Measurements from ENCODE around the gene NUDT5. TPM values are rescaled to one million over a fixed set of nuclear protein-coding genes. Genes with fewer than 3 reads are reported as not detected.

The NUDT5 gene
- total RNA-seq, 2 donors from 2014 or later = 10.8 to 12.8 TPM

GRCh38 chr10:12160664-12161063 lies 35.0 kb downstream of the NUDT5 start:
- Histone ChIP-seq H3K4me3 (no peak overlapping the region), H3K27ac (no peak overlapping the region), H3K27me3 (no peaks in the 10 kb centered on the region), H3K4me1 (no peaks in the 10 kb centered on the region), H3K36me3 (peaks cover 48% of the 10 kb centered on the region), H3K9me3 (no peaks in the 10 kb centered on the region)
- no peak for TF ChIP-seq CTCF (IDR thresholded peaks at IDR 0.05)
- no peak for DNase-seq (ENCODE audit: low spot score)

GRCh38 chr10:12158111-12158510 lies 37.6 kb downstream of the NUDT5 start:
- no peaks in the 10 kb centered on the region for H3K4me1 ChIP-seq
- H3K36me3 ChIP-seq = peaks cover 41% of the 10 kb centered on the region
- TF ChIP-seq CTCF (IDR thresholded peaks at IDR 0.05) = no peak
- DNase-seq (ENCODE audit: low spot score) = no peak
- no peak overlapping the region for H3K4me3 ChIP-seq
- no peak overlapping the region for H3K27ac ChIP-seq
- no peaks in the 10 kb centered on the region for H3K27me3 ChIP-seq
- no peaks in the 10 kb centered on the region for H3K9me3 ChIP-seq

- TF ChIP-seq CTCF (IDR thresholded peaks at IDR 0.05) = no peak
- Histone ChIP-seq H3K27ac (no peak overlapping the region), H3K4me3 (no peak overlapping the region), H3K9me3 (no peaks in the 10 kb centered on the region), H3K36me3 (peaks cover 36% of the 10 kb centered on the region), H3K4me1 (no peaks in the 10 kb centered on the region), H3K27me3 (no peaks in the 10 kb centered on the region)
- DNase-seq (ENCODE audit: low spot score) = no peak
Measured at GRCh38 chr10:12156367-12157123, 39.1 kb downstream of the NUDT5 start.

GRCh38 chr10:12154516-12154915 lies 41.2 kb downstream of the NUDT5 start:
- no peak for TF ChIP-seq CTCF (IDR thresholded peaks at IDR 0.05)
- H3K27me3 ChIP-seq = no peaks in the 10 kb centered on the region

GRCh38 chr10:12150163-12150562 lies 45.5 kb downstream of the NUDT5 start:
- peaks cover 13% of the 10 kb centered on the region for H3K36me3 ChIP-seq
- no peak overlapping the region for H3K4me3 ChIP-seq
- no peaks in the 10 kb centered on the region for H3K27me3 ChIP-seq
- no peak for DNase-seq (ENCODE audit: low spot score)
- no peak for TF ChIP-seq CTCF (IDR thresholded peaks at IDR 0.05)
- H3K27ac ChIP-seq = no peak overlapping the region
- H3K9me3 ChIP-seq = no peaks in the 10 kb centered on the region
- no peaks in the 10 kb centered on the region for H3K4me1 ChIP-seq

More at GRCh38 chr10:12154516-12154915, 41.2 kb downstream of the NUDT5 start:
- no peak overlapping the region for H3K4me3 ChIP-seq
- no peaks in the 10 kb centered on the region for H3K9me3 ChIP-seq
- H3K4me1 ChIP-seq = no peaks in the 10 kb centered on the region
- H3K27ac ChIP-seq = no peak overlapping the region
- DNase-seq (ENCODE audit: low spot score) = no peak
- peaks cover 27% of the 10 kb centered on the region for H3K36me3 ChIP-seq

GRCh38 chr10:12144538-12144937 lies 51.2 kb downstream of the NUDT5 start:
- no peaks in the 10 kb centered on the region for H3K27me3 ChIP-seq
- H3K4me3 ChIP-seq = no peak overlapping the region
- peaks cover 36% of the 10 kb centered on the region for H3K36me3 ChIP-seq
- no peak for TF ChIP-seq CTCF (IDR thresholded peaks at IDR 0.05)
- no peak for DNase-seq (ENCODE audit: low spot score)
- no peaks in the 10 kb centered on the region for H3K9me3 ChIP-seq
- no peak overlapping the region for H3K27ac ChIP-seq
- H3K4me1 ChIP-seq = no peaks in the 10 kb centered on the region
